NT2/D1 (cell line): ENCODE results near the gene KIAA1958.

ENCODE experiments used
- YY1 ChIP-seq: IDR thresholded peaks from 2 replicates; pipeline ENCODE4 v1.6.1; 2011; ENCODE audit not compliant: insufficient read length, insufficient read depth
- ZNF274 ChIP-seq: IDR thresholded peaks from 2 replicates; pipeline ENCODE4 v1.6.1; 2011; ENCODE audit warnings: mild to moderate bottlenecking, low read depth, low read length

- no peak for TF ChIP-seq ZNF274
- no peak for TF ChIP-seq YY1
These were observed 113.1 kb downstream of the KIAA1958 start for GRCh38 chr9:112599732-112600131.
